ENCODE measurements around the gene KLF14. TPM values are rescaled to one million over a fixed set of nuclear protein-coding genes. Genes with fewer than 3 reads are reported as not detected.

Gene KLF14
- total and polyA plus RNA-seq, 11 donors, result 0.09 to 0.15 (median 0.12) TPM; not detected in 5

- peak in 2 of 4 donors; percentile 14 to 69 for ATAC-seq
- intact Hi-C loops (cut with DNase I), result no loop called here
- whole genome bisulfite sequencing, 4 donors, result 5 to 14% (median 11%) methylated on average over 46 to 100 of the region's 100 CpGs
- peak overlapping the region in 8 of 12 donors; percentile 38 to 59 (median 54) for H3K4me3 ChIP-seq
- TF ChIP-seq POLR2A (IDR thresholded peaks at IDR 0.05) (no peak), CTCF (IDR thresholded peaks at IDR 0.05) (no peak)
- peaks cover 15 to 95% (median 45%) of the 10 kb centered on the region in 9 donors for H3K27me3 ChIP-seq
- H3K4me1 ChIP-seq, result peaks cover 0 to 8% (median 0%) of the 10 kb centered on the region in 12 donors
- H3K27ac ChIP-seq, result peak overlapping the region in 2 of 12 donors; percentile 1 to 9
- H3K36me3 ChIP-seq, result no peaks in the 10 kb centered on the region
- H3K9me3 ChIP-seq, result peaks cover 2 to 45% (median 26%) of the 10 kb centered on the region in 12 donors
- DNase-seq, result peak in 3 of 5 donors; percentile 28 to 62 (median 29)
These were observed 752 bp downstream of the KLF14 start for GRCh38 chr7:130732980-130733930.

- no peak for ATAC-seq
- Histone ChIP-seq H3K9me3 (no peaks in the 10 kb centered on the region), H3K27me3 (peaks cover 0 to 21% (median 0%) of the 10 kb centered on the region in 9 donors), H3K36me3 (no peaks in the 10 kb centered on the region), H3K4me3 (no peak overlapping the region), H3K4me1 (peaks cover 0 to 7% (median 0%) of the 10 kb centered on the region in 12 donors), H3K27ac (no peak overlapping the region)
- no peak for TF ChIP-seq CTCF (IDR thresholded peaks at IDR 0.05)
- no peak for TF ChIP-seq POLR2A (IDR thresholded peaks at IDR 0.05)
- no peak for DNase-seq
- 57 to 73% (median 66%) methylated on average over 4 of the region's 4 CpGs for WGBS, 4 donors
- intact Hi-C loops (cut with DNase I), result loop anchor here in 9 of 10 donors (2.0 to 10.0 kb wide), 7 partner anchors 233 to 651 kb away; partner anchors contain the start of gene KLHDC10 (in 8 of the 9)
These were observed 10.2 kb downstream of the KLF14 start for GRCh38 chr7:130723784-130724183.

GRCh38 chr7:130721486-130722277 lies 12.3 kb downstream of the KLF14 start:
- 15 to 22% (median 18%) methylated on average over 5 of the region's 5 CpGs for WGBS, 4 donors
- no peak for TF ChIP-seq POLR2A (IDR thresholded peaks at IDR 0.05)
- TF ChIP-seq CTCF (IDR thresholded peaks at IDR 0.05), result peak; percentile 48 to 85 (median 76)
- H3K36me3 ChIP-seq, result no peaks in the 10 kb centered on the region
- H3K27me3 ChIP-seq, result peaks cover 0 to 15% (median 0%) of the 10 kb centered on the region in 9 donors
- peak; percentile 69 to 84 (median 79) for DNase-seq
- no peak overlapping the region for H3K4me3 ChIP-seq
- intact Hi-C loops (cut with DNase I), result loop anchor here in 9 of 10 donors (1.0 to 10.0 kb wide), 8 partner anchors 231 to 649 kb away; partner anchors contain the start of gene KLHDC10 (in 8 of the 9)
- no peaks in the 10 kb centered on the region for H3K9me3 ChIP-seq
- no peak overlapping the region for H3K27ac ChIP-seq
- peak; percentile 87 to 98 (median 95) for ATAC-seq
- H3K4me1 ChIP-seq, result peaks cover 0 to 7% (median 0%) of the 10 kb centered on the region in 12 donors

Measured in heart left ventricle (tissue), 16 donors.